Suprapubic skin (tissue), 3 donors: Measurements from ENCODE around the gene KIRREL3.

Experiments used
- POLR2A ChIP-seq, 2 donors: fragments of 450-650 bp; IDR thresholded peaks; one replicate each; pipeline ENCODE4 v1.6.1; 2017; ENCODE audit warnings: antibody characterized with exemption in 2 of 2, mild to moderate bottlenecking in 2 of 2, moderate library complexity in 2 of 2
- TF ChIP-seq, protein P1 (sequence below), 2 donors: fragments of 200-600 bp in 1 of 2; fragments of 450-650 bp in 1 of 2; sonication (generic) in 1 of 2; IDR thresholded peaks; one replicate each; pipeline ENCODE4 v1.5.1; 2016 to 2019; ENCODE audit warnings: antibody characterized with exemption in 2 of 2, mild to moderate bottlenecking in 1 of 2, moderate library complexity in 1 of 2

- no peak for TF ChIP-seq POLR2A (IDR thresholded peaks at IDR 0.05)
- TF ChIP-seq, protein P1, sequence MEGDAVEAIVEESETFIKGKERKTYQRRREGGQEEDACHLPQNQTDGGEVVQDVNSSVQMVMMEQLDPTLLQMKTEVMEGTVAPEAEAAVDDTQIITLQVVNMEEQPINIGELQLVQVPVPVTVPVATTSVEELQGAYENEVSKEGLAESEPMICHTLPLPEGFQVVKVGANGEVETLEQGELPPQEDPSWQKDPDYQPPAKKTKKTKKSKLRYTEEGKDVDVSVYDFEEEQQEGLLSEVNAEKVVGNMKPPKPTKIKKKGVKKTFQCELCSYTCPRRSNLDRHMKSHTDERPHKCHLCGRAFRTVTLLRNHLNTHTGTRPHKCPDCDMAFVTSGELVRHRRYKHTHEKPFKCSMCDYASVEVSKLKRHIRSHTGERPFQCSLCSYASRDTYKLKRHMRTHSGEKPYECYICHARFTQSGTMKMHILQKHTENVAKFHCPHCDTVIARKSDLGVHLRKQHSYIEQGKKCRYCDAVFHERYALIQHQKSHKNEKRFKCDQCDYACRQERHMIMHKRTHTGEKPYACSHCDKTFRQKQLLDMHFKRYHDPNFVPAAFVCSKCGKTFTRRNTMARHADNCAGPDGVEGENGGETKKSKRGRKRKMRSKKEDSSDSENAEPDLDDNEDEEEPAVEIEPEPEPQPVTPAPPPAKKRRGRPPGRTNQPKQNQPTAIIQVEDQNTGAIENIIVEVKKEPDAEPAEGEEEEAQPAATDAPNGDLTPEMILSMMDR (IDR thresholded peaks at IDR 0.05): no peak
Measured at GRCh38 chr11:126512741-126513715, 487.5 kb downstream of the KIRREL3 start.
